Measurements from ENCODE around the gene SUGCT.

DNA sequence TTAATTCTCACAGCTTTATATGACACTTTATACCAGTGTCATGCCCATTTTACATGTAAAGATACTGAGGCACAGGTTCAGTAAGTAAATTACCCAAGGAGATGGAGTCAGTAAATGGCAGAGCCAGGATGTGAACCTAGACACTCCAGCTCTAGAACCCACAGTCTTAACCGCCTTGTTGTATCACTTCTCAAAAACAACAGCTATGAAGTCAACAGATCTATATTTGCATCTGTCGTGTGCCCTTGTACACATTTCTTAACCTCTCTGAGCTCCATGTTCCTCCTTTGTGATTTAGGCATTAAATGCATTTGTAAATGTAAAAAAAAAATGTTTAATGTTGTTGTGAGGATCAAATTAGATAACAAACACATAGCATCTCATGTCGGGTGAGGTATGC, 716.2 kb downstream of the SUGCT start:
- TF ChIP-seq CTCF (IDR thresholded peaks at IDR 0.05) (no peak), POLR2A (IDR thresholded peaks at IDR 0.05; ENCODE audit: low read depth) (no peak), POLR2AphosphoS5 (IDR thresholded peaks at IDR 0.05) (no peak)

All from esophagus muscularis mucosa (tissue), 3 donors.